ENCODE data around the gene SLC39A5.
"Not testable (repeated sequence)": the region's sequence is repeated elsewhere in the genome, so short reads cannot be mapped to it uniquely, and the experiment has no call there.

SLC39A5 gene

GRCh38 chr12:56229916-56230431 is at the start of gene SLC39A5:
Gene SLC39A5 (plus strand): TSS chr12:56230051. CDS start chr12:56231275, 1,224 bp downstream.
- no peak for DNase-seq

- DNase-seq: no peak
Observed at GRCh38 chr12:56186957-56187356, 42.9 kb upstream of the SLC39A5 start.

GRCh38 chr12:56188131-56188777 is 41.6 kb upstream of the SLC39A5 start:
- no peak for DNase-seq

GRCh38 chr12:56188778-56189098 is 41.1 kb upstream of the SLC39A5 start:
- DNase-seq: no peak

- peak; percentile 92 for DNase-seq
Observed at GRCh38 chr12:56189099-56189917, 40.5 kb upstream of the SLC39A5 start, which contains the start of gene SMARCC2. Gene SMARCC2 (minus strand): TSS chr12:56189483. CDS start chr12:56189461, 22 bp downstream.

GRCh38 chr12:56189918-56190694 is 39.7 kb upstream of the SLC39A5 start:
- peak; percentile 92 for DNase-seq

- DNase-seq: no peak
Observed at GRCh38 chr12:56190695-56191155, 39.1 kb upstream of the SLC39A5 start.

GRCh38 chr12:56192582-56192981 is 37.3 kb upstream of the SLC39A5 start:
- no peak for DNase-seq

- DNase-seq: peak; percentile 67
Observed at GRCh38 chr12:56193025-56193578, 36.7 kb upstream of the SLC39A5 start.

- not testable (repeated sequence) for DNase-seq
Observed at GRCh38 chr12:56196818-56197550, 32.9 kb upstream of the SLC39A5 start.

- no peak for DNase-seq
Observed at GRCh38 chr12:56197921-56198635, 31.8 kb upstream of the SLC39A5 start.

GRCh38 chr12:56198836-56199235 is 31.0 kb upstream of the SLC39A5 start:
- DNase-seq: no peak

- DNase-seq: no peak
Observed at GRCh38 chr12:56202366-56202765, 27.5 kb upstream of the SLC39A5 start.

GRCh38 chr12:56202838-56203237 is 27.0 kb upstream of the SLC39A5 start:
- DNase-seq: no peak

- no peak for DNase-seq
Observed at GRCh38 chr12:56204275-56204674, 25.6 kb upstream of the SLC39A5 start.

GRCh38 chr12:56205445-56205844 is 24.4 kb upstream of the SLC39A5 start:
- no peak for DNase-seq

GRCh38 chr12:56206452-56207166 is 23.2 kb upstream of the SLC39A5 start:
- DNase-seq: no peak

GRCh38 chr12:56208006-56208405 is 21.8 kb upstream of the SLC39A5 start:
- no peak for DNase-seq

- no peak for DNase-seq
Observed at GRCh38 chr12:56212361-56212760, 17.5 kb upstream of the SLC39A5 start.

GRCh38 chr12:56213878-56214277 is 16.0 kb upstream of the SLC39A5 start:
- DNase-seq: no peak

- no peak for DNase-seq
Observed at GRCh38 chr12:56216461-56216860, 13.4 kb upstream of the SLC39A5 start.

Data from left hindlimb (tissue), 1 donor.